GM21526 (cell line): Measurements from ENCODE around the gene NRTN.
"Not testable (repeated sequence)": the region's sequence is repeated elsewhere in the genome, so short reads cannot be mapped to it uniquely, and the experiment has no call there.

ENCODE experiments used
- ATAC-seq: cut with Tn5 transposase; IDR thresholded peaks from one replicate; pipeline ENCODE4 v1.9.1; 2021; ENCODE audit warnings: moderate library complexity; ENCODE audit not compliant: unreplicated experiment, low FRiP score

Gene NRTN, protein sequence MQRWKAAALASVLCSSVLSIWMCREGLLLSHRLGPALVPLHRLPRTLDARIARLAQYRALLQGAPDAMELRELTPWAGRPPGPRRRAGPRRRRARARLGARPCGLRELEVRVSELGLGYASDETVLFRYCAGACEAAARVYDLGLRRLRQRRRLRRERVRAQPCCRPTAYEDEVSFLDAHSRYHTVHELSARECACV

GRCh38 chr19:5804516-5805461 is at the start of gene NRTN:
Gene NRTN (plus strand): TSS chr19:5805067. CDS start chr19:5824166, 19,099 bp downstream.
- ATAC-seq = no peak

- ATAC-seq = no peak
These were observed 42.2 kb upstream of the NRTN start for GRCh38 chr19:5762608-5763217.

DNA sequence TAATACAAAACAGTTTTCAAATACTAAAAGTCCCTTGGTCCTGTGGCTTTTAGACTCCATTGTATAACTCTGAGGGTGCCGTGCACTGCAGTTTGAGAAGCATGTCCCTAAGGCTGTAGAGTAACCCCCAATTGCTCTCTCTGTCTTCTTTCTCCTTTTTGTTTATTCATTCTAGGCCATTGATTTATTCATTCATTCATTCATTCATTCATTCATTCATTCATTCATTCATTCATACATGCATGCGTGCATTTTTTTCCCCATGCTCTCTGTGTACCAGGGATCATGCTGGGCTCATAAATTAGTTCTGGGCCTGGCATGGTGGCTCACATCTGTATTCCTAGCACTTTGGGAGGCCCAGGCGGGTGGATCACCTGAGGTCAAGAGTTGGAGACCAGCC is 39.6 kb upstream of the NRTN start:
- ATAC-seq = no peak

DNA sequence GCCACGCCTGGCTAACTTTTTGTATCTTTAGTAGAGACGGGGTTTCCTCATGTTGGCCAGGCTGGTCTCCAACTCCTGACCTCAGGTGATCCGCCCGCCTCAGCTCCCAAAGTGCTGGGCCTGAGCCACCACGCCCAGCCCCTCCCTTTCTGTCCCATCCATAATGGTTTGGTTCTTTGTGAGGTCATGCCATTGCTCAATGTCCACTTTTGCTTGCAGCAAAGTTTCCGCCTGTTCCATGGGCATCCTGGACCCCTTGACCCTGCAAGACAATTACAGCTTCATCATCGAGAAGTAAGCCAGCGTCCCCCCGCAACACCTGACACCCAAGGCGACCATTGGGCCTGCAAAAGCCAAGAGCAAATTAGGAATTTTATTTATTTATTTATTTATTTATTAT is 36.9 kb upstream of the NRTN start:
- ATAC-seq = no peak

DNA sequence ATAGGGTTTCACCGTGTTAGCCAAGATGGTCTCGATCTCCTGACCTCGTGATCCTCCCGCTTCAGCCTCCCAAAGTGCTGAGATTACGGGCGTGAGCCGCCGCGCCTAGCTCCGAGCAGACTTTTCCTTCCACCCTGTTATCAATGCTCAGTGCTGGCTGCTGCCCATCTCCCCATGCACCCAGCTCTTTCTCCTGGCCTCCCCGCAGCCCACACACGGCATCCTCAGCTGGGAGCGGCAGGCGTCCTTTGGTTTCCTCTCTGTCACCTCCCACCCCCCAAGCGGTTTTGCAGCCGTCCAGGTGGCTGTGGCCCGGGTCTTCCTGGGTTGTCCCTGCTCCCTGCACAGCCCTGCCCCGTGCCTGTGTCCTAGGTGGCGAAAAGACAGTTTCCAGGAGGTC is 32.5 kb upstream of the NRTN start:
- no peak for ATAC-seq

DNA sequence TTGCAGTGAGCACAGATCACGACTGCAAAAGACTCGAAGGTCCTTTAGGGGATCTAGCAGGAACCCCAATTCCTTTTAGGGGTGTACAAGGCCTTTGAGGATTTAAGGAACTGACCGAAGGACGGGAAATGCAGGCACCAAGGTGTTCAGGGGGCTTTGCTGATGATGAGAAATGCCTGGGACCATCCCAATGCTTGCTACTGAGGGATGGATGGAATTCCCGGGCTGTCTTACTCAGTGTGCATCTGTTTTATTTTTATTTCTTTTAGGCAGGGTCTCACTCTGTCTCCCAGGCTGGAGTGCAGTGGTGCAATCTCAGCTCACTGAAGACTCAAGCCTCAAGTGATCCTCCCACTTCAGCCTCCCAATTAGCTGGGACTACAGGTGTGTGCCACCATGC is 31.6 kb upstream of the NRTN start:
- no peak for ATAC-seq

DNA sequence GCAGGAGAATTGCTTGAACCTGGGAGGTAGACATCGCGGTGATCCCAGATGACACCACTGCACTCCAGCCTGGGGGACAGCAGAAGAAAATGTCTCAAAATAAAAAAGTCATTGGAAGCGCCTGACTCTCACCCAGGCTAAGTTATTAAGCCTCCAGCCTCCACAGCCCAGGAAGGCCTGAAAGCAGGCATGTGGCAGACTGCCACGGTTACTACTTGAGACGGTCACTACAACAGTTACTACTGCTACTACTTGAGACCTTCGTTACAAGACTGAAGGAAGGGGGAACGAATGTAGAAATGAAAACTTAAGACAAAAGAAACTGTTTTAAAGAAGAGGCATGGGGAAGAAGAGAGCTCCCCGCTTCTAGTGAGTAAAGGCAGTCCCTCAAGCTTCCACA is 29.9 kb upstream of the NRTN start:
- no peak for ATAC-seq

- no peak for ATAC-seq
These were observed 29.1 kb upstream of the NRTN start for GRCh38 chr19:5775668-5776309.

DNA sequence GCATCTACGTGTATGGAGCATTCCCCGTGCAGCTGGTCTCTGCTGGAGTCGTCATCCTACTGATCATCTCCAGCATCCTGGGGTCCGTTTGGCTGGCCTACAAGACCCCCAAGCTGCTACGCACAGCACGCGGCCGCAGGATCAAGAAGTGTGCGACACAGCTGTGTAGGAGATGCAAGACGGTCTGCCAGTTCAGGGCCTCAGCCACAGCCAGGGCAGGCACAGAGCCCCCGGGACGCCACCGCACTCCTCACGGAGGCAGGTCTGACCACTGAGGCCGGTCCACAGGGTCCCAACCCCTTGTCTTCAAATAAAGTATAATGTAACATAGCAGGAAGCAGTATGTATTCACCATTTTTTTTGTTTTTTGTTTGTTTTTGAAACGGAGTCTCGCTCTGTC is 26.5 kb upstream of the NRTN start:
- no peak for ATAC-seq

- ATAC-seq = not testable (repeated sequence)
These were observed 24.0 kb upstream of the NRTN start for GRCh38 chr19:5780916-5781315.

DNA sequence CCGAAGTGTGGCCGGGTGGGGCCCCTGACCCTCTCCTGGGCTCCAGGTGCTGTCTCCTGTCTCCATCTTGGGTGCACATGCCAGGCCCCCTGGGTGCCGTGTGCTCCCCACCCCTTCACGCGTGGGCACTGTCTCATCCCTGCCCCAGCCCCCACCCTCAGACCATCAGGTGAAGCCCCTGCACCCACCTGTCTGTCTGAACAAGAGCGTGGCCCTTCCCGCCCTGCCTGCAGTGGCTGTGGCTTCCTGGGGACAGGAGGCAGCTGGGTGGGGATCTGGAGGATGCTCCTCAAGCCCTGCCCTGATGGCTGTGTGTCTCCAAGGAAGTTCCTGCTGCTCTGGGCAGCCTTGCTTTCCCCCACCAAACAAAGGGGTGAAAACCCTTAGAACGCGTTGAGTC is 22.5 kb upstream of the NRTN start:
- ATAC-seq = no peak

- no peak for ATAC-seq
These were observed 21.6 kb upstream of the NRTN start for GRCh38 chr19:5782945-5783919.

DNA sequence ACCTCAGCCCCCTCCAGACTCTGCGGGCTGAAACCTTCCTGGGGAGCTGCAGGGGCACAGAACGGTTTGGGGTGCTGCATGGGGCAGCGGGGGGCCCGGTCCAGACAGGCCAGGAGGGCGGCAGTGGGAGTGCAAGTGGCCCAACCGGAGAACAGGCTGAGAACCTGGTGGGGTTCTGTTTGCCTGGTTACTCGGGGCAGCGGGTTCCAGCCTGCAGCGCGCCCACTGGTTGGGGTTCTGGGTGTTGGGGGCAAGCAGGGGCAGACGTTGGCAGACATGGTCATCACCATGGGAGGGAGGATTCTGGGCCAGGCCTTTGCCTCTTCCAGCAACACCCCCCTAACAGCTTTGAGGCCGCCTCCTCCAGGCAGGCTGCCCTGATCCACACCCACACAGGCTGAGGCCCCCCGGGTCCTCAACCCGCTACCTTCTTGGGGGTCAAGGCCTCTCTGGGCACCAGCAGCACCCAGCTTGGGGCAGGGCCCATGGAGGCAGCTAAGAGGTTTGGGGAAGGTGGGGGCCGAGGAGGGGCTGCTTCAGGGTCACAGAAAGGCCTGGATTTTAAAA is 20.2 kb upstream of the NRTN start, which contains the start of gene PRR22:
TSS of gene PRR22 (minus strand) at position 166 of the 567 bp plus-strand sequence. CDS start at position 80, 86 bp downstream.
- no peak for ATAC-seq

GRCh38 chr19:5785423-5785822 is 19.4 kb upstream of the NRTN start:
- no peak for ATAC-seq

DNA sequence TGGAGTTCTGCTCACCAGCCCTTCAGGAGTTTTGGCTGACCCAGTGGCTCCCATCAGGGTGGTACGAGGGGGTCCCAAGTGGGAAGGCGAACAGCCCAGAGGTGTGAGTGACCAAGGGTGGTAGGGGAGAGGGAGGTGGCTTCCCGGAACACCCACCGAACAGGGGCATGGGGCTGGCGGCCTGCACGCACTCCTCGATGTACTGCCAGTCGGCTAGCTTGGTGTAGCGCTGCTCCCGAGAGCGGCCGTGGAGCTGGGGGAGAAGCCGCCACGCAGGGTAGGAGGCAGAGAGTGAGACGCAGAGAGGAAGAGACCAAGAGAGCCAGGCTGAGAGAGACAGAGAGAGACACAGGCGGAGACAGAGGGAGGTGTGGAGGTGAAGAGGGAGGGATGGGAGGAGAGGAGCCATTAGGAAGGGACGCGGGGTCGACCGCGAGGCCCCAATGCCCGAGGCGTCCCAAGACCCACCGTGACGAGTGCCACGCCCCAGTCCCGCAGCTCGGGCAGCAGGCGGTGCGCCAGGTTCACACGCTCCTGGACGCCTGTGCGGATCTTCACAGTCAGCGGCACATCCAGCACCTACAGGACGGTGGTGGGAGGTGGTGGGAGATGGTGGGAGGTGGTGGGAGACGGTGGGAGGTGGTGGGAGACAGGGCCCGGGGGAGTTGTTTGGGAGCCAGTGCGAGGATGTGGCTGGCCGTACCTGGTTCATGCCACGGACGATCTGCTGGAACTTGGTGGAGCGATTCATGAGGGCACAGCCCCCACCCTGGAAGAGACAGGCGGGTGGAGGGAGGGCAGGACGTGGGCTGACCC is 18.1 kb upstream of the NRTN start:
- no peak for ATAC-seq

DNA sequence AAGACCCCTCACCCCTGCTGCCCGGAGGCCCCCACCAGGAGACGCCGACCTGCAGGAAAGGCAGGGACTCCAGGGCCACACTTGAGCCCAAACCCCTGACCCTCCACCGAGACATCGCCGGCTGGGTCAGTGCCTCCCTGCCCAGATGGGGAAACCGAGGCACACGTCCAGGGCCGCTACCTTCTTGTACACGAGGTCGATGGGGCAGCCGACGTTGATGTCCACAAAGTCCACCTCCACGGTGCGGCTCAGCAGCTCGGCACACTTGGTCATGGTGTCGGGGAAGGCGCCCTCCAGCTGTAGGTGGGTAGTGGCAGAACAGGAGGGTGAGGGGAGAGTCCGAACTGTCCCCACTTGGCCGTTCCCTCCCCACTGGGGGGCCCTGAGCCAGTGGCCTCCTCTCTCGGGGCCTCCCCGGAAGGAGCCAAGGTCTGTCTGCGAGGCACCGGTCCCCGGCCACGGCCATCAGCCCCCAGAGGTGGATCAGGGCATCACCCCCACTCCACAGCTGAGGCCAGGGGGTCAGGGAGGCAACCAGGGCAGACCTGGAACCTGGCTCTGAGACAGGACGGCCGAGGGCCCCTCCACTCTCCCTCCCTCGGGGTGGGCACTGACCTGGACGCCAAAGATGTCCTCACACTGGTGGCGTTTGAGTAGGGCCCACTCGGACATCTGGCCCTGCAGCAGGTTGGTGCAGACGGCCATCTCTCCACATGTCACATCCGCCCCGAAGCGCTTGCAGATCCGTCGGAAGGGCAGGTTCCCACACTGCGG is 17.3 kb upstream of the NRTN start:
- no peak for ATAC-seq

DNA sequence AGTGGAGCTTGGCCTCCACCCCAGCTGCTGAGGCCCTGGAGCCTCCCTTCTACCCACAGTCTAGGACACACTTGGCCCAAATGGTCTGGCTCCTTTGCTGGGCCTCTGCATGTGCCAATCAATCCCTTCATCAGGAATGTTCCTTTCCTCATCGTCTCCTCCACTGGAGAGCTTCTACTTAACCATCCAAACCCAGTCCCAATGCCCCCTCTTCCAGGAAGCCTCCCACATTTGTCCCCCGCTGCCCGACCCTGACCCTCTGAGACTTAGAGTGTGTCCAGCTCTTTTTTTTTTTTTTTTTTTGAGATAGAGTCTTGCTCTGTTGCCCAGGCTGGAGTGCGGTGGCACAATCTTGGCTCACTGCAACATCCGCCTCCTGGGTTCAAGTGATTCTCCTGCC is 16.4 kb upstream of the NRTN start:
- no peak for ATAC-seq

DNA sequence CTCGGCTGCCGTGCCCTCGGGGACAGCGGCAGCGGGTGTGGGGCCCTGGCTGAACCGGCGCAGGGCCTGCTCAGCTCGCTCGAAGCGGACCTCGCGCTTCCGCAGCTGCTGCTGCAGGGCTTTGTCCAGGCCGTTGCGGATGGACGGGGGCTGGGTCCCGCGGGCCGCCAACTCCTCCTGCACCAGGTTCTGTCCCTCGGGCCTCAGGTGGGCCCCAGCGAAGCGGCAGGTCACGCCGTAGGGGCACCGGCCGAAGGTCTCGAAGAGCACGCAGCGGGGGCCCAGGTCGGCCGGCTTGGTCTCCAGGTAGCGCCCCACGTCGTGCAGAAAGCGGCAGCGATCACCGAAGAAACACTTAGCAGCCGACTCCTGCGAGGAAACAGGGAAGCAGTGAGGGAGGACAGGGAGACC is 15.5 kb upstream of the NRTN start:
- no peak for ATAC-seq
